Measurements from ENCODE around the gene IFIT5.

DNA sequence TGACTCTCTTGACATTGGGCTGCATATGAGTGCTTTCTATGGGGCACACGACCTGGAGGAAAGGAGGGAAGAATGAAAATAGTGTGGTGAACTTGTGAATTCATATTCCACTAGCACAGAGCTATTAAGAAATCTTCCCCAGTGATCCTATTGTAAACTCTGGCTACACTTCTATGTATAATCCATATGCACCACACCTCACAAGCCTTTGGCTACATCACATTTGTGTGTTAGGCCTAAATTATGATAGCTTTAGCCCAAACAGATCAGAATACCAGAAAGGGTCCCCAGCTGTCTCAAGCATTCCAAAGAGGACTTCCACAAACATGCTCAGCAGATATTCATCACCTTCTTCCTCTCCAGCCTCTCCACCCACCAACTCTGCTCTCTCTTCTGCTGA, 46.2 kb upstream of the IFIT5 start:
- TF ChIP-seq, protein P1, sequence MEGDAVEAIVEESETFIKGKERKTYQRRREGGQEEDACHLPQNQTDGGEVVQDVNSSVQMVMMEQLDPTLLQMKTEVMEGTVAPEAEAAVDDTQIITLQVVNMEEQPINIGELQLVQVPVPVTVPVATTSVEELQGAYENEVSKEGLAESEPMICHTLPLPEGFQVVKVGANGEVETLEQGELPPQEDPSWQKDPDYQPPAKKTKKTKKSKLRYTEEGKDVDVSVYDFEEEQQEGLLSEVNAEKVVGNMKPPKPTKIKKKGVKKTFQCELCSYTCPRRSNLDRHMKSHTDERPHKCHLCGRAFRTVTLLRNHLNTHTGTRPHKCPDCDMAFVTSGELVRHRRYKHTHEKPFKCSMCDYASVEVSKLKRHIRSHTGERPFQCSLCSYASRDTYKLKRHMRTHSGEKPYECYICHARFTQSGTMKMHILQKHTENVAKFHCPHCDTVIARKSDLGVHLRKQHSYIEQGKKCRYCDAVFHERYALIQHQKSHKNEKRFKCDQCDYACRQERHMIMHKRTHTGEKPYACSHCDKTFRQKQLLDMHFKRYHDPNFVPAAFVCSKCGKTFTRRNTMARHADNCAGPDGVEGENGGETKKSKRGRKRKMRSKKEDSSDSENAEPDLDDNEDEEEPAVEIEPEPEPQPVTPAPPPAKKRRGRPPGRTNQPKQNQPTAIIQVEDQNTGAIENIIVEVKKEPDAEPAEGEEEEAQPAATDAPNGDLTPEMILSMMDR (IDR thresholded peaks at IDR 0.05; ENCODE audit: insufficient read depth, low read depth, low read length) = no peak
- no peak for TF ChIP-seq EZH2 (IDR thresholded peaks at IDR 0.05; ENCODE audit: insufficient read depth, low read length)

All from astrocyte (in vitro differentiated cells and primary cell).